ENCODE data around the gene MYO5B. TPM values are rescaled to one million over a fixed set of nuclear protein-coding genes. Genes with fewer than 3 reads are reported as not detected.
"Not testable (repeated sequence)": the region's sequence is repeated elsewhere in the genome, so short reads cannot be mapped to it uniquely, and the experiment has no call there.

MYO5B gene
- total RNA-seq, 4 donors from 2014 or later = 58.2 to 102 (median 89.9) TPM

DNA sequence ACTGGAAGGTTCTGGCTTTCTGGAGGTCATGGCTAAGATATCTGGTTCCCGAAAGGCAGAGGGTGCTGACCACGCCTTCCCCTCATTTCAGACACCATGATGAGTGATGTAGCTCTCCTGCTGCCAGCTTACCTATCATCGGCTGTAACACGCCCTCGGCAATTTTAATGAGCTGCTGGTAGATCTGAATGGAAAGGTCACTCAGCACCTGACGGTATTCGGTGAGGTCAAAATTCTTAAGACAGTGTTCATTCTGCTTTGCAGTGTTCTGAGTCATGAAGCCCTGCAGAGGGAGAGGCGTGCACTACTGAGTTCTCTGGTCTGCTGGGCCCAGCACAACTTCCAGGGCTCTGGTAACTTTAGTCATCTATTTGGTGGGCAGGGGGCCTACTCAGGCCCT is 355.9 kb downstream of the MYO5B start:
- TF ChIP-seq CTCF (IDR thresholded peaks at IDR 0.05) (no peak), POLR2A (IDR thresholded peaks at IDR 0.05) (no peak)
- intact Hi-C loops (cut with DNase I) = no loop called here
- WGBS, 2 donors = 96% methylated on average over 8 of the region's 8 CpGs
- Histone ChIP-seq H3K27me3 (no peaks in the 10 kb centered on the region), H3K27ac (no peak overlapping the region), H3K36me3 (peaks cover 0 to 5% of the 10 kb centered on the region in 2 donors), H3K4me1 (no peaks in the 10 kb centered on the region), H3K4me3 (replicated peaks in 1 of 3) (no peak overlapping the region), H3K9me3 (no peaks in the 10 kb centered on the region)
- DNase-seq = no peak

- intact Hi-C loops (cut with DNase I) = no loop called here
- Histone ChIP-seq H3K27me3 (no peaks in the 10 kb centered on the region), H3K4me1 (no peaks in the 10 kb centered on the region), H3K9me3 (no peaks in the 10 kb centered on the region), H3K36me3 (peaks cover 0 to 5% of the 10 kb centered on the region in 2 donors), H3K4me3 (replicated peaks in 1 of 3) (no peak overlapping the region), H3K27ac (peak overlapping the region in 1 of 3 donors; percentile 8)
- TF ChIP-seq CTCF (IDR thresholded peaks at IDR 0.05) (no peak), POLR2A (IDR thresholded peaks at IDR 0.05) (no peak)
- 97% methylated on average over 4 of the region's 4 CpGs for WGBS, 2 donors
- no peak for DNase-seq
Observed at GRCh38 chr18:49838381-49838780, 356.6 kb downstream of the MYO5B start.

- Histone ChIP-seq H3K4me1 (no peaks in the 10 kb centered on the region), H3K4me3 (replicated peaks in 1 of 3) (no peak overlapping the region), H3K27me3 (no peaks in the 10 kb centered on the region), H3K9me3 (no peaks in the 10 kb centered on the region), H3K36me3 (peaks cover 0 to 5% of the 10 kb centered on the region in 2 donors), H3K27ac (peak overlapping the region in 1 of 3 donors; percentile 8)
- no peak for DNase-seq
- TF ChIP-seq CTCF (IDR thresholded peaks at IDR 0.05) (no peak), POLR2A (IDR thresholded peaks at IDR 0.05) (no peak)
- intact Hi-C loops (cut with DNase I) = no loop called here
- WGBS, 2 donors = 87 to 95% methylated on average over 5 of the region's 5 CpGs
Observed at GRCh38 chr18:49837889-49838288, 357.1 kb downstream of the MYO5B start.

- H3K4me3 ChIP-seq (replicated peaks in 1 of 3); H3K27me3 ChIP-seq; intact Hi-C loops (cut with DNase I); H3K9me3 ChIP-seq; H3K36me3 ChIP-seq; H3K4me1 ChIP-seq: not testable (repeated sequence)
- peak overlapping the region in 1 of 3 donors; percentile 8 for H3K27ac ChIP-seq
- DNase-seq = peak in 1 of 2 donors; percentile 11
- WGBS, 2 donors = 82 to 86% methylated on average over 9 of the region's 9 CpGs
Observed at GRCh38 chr18:49837316-49837835, 357.6 kb downstream of the MYO5B start.

DNA sequence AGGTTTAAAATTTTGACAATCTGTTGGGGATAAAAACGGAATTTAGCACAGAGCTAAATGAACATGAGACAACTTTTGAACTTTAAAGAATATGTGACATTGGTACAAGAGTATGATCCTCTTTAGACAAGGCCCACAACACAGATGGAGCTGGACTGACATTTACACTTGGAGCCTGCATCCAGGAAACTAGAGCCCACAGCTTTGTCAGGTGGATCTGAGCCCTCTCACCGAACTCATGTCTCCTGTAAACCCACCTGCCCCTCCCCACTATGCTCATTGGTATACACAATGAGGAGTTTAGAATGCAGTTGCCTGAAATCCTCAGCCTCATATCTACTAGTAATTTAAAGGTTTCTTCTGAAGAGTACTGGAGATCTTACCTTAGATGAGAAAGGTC is 359.5 kb downstream of the MYO5B start:
- TF ChIP-seq CTCF (IDR thresholded peaks at IDR 0.05) (no peak), POLR2A (IDR thresholded peaks at IDR 0.05) (no peak)
- H3K36me3 ChIP-seq = no peaks in the 10 kb centered on the region
- no peaks in the 10 kb centered on the region for H3K27me3 ChIP-seq
- H3K9me3 ChIP-seq = no peaks in the 10 kb centered on the region
- H3K27ac ChIP-seq = no peak overlapping the region
- no peaks in the 10 kb centered on the region for H3K4me1 ChIP-seq
- intact Hi-C loops (cut with DNase I) = no loop called here
- no peak for DNase-seq
- no peak overlapping the region for H3K4me3 ChIP-seq (replicated peaks in 1 of 3)
- 84 to 85% methylated on average over 2 of the region's 2 CpGs for WGBS, 2 donors

DNA sequence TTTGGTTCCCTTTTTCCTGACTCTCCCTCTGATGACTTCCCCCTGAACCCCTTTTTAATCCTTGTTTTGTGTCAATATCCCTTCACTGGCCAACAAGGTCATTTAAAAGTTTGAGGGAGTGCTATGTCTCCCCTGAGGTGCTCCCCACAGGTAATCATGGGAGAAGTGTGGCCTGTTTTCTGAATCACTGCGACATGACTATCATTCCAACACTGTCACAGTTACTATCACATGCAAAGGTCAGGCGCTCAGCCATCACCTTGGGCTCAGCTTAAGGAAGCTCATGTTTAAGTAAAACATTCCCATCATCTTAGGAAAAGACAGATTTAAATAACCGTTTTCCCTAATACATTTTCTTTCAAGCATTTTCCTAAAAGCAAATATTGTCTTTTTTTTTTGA is 360.7 kb downstream of the MYO5B start:
- Histone ChIP-seq H3K27me3 (no peaks in the 10 kb centered on the region), H3K27ac (no peak overlapping the region), H3K4me1 (no peaks in the 10 kb centered on the region), H3K36me3 (no peaks in the 10 kb centered on the region), H3K4me3 (replicated peaks in 1 of 3) (no peak overlapping the region), H3K9me3 (no peaks in the 10 kb centered on the region)
- 90 to 94% methylated on average over 3 of the region's 3 CpGs for WGBS, 2 donors
- DNase-seq = no peak
- no peak for TF ChIP-seq POLR2A (IDR thresholded peaks at IDR 0.05)
- TF ChIP-seq CTCF (IDR thresholded peaks at IDR 0.05) = no peak
- intact Hi-C loops (cut with DNase I) = no loop called here

All from thyroid gland (tissue), 4 donors.